GM21619 (cell line): ENCODE measurements around the gene VSTM2B.

Experiments
- ATAC-seq: cut with Tn5 transposase; IDR thresholded peaks from one replicate; pipeline ENCODE4 v1.9.1; 2021; ENCODE audit not compliant: unreplicated experiment

Gene VSTM2B

DNA sequence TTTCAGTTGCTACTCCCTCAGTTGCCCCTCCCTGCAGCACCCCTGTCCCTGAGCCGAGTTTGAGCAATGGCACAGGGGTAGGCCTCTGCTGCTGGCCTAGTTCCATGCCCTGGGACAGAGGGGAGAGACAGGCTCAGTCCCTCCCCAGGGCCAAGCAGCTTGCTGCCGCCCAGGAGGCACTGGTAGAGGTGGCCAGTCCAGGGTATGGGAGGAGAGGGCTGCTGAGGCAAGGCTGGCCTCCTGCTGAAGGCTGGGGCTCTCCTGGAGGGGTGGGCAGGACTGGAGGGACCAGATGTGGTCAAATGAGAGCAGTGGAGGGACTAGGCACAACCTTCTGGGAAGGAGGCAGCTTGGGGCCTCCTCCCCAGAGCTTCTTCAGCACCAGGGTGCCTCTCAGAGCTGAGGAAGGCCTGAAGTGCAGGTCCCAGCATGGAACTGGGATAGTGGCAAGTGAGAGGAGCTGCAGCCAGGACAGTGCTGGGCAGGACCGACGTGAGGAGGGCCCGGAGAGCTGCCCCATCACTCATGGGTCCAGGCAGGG, 29.8 kb upstream of the VSTM2B start:
- no peak for ATAC-seq

DNA sequence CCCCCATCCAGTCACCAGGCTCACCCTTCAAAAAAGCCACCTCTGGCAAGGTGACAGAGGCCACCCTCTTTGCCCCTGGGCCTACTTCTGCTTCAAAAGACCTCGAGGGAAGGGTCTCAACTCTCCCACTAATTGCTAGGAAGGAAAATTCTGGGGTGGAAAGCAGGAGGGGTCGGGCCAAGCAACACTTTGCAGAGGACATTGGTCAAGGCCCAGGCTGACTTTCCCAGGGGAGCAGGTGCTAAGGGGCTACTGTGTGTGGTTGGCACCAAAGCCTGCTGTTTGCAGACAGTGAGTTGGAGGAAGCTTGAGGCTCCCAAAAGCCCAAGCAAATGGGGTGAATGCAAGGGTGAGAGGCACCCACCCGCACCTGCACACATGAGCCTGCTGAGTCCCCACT, 28.6 kb upstream of the VSTM2B start:
- ATAC-seq = no peak

DNA sequence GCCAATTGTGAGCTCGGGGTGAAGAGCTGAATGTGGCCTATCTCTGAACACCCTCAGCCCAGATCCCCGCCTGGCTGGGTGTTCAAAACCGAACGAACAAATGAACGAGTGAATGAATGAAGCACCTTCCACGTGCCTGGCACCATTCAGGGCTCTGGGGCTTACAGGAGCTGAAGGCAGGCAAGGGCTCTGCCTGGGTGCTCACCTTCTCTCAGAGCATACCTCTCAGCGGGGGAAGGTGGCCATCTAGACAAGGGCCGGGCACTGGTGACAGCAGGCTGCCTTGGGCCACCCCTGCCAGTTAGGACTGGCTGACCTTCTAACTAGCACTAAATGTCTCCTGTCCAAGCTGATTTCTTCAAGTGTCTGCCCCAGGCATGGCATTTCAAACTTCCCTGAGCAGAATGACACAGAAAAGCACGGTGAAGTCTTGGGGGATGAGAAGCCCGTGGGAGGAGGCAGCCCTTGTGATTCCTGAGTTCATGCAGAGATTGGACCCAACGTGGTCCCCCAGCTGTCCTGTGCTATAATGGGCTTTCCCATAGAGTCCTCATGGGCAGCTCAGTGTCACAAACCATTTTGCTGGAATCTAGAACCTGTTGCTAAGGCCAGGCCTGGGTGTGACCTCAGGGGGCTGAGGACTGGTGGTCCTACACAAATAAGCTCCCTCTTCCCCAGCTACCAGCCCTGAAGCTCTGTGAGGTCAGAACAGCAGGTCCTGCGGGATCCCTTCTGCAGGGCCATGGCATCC, 27.9 kb upstream of the VSTM2B start:
- no peak for ATAC-seq

DNA sequence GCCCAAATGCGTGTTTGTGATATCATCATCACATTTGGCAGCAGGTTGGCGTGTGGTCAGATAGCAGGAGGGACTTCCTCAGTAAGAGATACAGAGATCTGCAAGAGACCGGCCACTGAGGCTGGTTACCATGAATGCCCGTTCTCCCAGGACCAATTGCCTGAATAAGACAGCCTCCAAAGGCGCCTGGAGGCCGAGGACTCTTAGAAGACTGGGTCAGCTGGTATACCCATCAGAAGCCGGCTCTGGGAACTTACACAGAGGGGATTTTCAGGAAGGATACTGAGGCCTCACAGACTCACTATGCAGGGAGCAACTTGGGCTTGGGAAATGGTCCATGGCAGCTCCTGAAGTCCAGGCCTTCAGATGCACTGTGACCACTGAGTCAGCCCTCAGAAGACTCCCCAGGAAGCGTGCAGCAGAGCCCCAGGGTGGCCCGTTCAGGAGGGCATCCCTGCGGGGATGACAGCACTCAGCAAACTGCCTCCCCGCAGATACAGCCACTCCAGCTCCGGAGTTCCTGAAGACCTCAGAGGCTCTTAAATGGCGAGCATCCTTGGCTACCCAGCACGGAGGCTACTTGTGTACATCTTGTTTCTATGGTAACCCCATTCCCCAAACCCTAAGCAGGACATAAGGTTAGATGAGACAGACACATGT, 26.4 kb upstream of the VSTM2B start:
- no peak for ATAC-seq

DNA sequence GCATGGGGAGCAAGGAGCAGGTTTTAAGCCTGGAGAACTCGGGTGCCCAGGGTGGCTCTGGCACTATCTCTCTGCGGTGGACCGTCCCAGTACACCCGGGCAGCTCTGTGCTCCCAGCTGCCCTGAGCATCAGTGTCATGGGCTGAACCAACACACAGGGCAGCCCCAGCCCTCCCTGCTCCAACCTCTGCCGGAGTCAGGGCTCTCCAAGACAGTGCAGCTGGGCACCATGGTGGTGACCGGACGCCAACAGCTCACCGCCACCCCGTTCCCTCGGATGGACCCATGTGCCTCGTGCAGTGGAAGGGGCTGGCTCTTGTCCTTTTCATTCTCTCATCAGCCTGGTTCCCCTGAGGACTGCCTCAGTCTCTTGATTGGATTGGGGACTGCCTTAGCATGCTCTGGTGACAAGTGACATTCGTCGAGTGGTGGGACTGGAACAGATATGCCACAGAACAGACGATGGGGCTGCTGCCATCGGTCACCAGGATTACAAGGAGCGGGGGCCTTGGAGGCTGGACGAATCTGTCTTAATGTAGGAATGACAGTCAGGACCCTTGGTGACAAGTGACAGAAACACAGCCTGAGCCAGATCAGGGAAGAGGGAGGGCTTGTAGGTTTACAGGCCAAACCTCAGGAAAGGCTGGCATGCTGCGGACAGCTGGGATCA, 25.7 kb upstream of the VSTM2B start:
- no peak for ATAC-seq

DNA sequence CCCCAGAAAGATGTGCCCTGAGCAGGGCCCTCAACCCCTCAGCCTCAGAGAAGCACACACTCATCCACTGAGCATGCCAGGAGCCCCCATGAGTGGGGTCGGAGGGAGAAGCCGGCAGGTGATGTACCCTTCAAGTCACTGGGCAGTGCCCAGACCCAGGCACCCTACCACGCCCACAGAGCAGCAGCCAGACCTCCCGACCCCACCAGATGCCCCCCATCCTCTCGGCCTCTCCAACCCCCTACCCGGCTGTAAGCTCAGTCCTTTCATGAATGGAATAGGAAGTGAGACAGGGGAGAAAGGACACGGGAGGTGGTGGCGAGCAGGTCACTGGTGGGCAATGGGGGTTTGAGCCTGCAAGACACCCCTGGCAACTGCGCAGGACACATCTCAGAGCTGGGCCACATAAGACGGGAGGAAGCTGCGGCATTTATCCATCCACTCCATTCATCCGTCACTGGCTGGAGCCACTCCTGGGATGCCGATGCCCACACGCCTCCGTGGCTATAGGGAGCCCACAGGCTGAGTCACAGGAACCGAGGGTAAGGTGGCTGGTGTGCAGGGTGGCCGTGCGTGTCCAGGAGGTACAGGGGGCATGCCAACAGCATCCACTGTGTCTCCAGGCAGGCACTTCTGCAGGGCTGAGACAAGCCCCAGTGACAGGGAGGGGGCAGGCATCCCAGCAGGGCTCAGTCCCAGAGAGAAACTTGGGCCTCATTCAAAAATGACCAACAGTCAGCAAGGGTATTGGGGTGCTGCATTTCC, 23.8 kb upstream of the VSTM2B start:
- ATAC-seq = no peak

DNA sequence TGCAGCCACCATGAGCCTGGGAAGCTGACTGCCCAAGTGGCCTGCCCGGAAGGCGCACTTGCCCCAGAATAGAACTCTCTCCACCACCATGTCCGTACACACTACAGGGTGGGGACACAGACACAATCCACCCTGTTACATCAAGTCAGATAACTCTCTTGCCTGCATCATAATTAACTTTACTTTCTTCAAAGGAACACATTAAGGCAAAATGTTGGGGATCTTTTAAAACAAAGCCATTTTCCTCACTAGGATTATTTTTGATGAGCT, 23.3 kb upstream of the VSTM2B start:
- no peak for ATAC-seq

DNA sequence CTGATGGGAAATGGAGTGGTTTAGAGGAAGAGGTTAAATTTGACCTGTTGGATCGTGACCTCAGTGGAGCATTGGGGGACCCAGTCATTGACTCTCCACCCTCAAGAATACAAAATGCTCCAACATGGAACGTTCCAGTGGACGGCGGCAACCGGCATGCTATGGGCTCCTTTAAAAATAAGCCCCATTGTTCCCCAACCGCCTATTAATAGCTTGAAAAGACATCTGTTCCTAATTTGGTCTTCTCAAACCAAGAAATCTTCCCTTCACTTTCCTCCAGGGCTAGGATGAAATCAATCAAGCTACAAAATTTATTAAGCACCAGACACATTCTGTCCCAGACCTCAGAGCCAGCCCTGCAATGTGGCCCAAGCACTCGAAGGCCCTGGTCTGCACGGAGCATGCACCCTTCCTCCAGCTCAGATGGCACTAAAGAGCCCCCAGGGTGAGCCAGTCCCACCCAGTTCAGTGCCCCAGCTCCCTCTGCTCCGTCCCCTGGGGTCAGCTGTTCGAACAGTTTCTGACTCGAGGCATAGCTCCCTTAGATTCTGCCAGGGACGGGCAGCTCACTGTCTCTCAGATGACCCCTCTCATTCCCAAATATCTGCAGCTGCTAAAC, 22.5 kb upstream of the VSTM2B start:
- ATAC-seq = no peak

DNA sequence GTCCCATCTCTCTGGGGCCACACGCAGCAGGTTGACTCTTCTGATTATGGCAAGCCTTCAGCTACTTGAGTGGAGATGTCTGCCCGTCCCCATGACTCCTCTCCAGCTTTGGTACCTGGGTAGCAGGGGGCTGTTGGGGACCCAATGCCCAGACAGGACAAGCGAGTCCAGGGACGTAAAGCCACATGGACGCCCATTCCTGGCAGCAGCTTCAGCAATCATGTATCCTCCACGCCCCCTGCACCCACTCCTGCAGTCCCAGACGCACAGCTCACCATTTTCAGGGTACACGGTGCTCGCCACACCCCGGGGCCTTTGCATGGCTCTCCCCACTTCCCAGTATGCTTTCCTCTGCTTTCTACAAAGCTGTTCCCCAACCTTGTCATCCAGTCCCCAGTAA, 22.0 kb upstream of the VSTM2B start:
- no peak for ATAC-seq

DNA sequence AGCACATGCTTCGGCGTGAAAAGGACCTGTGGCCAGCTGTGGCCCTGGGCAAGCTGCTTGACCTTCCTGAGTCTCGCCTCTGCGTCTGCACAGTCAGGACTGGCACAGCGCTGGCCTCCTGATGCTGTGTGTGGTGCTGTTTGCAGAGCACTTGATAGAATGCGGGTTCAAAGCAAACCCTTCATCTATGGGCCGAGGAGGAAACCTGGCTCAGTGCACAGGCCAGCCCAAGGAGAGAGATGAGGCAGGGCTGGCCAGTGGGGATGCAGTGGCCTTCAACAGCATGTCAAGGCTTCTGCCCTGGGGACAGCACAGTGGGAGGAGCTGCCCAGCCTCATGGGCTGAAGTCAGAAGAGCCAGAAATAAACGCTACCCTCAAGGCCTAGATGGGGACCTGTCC, 21.3 kb upstream of the VSTM2B start:
- no peak for ATAC-seq

DNA sequence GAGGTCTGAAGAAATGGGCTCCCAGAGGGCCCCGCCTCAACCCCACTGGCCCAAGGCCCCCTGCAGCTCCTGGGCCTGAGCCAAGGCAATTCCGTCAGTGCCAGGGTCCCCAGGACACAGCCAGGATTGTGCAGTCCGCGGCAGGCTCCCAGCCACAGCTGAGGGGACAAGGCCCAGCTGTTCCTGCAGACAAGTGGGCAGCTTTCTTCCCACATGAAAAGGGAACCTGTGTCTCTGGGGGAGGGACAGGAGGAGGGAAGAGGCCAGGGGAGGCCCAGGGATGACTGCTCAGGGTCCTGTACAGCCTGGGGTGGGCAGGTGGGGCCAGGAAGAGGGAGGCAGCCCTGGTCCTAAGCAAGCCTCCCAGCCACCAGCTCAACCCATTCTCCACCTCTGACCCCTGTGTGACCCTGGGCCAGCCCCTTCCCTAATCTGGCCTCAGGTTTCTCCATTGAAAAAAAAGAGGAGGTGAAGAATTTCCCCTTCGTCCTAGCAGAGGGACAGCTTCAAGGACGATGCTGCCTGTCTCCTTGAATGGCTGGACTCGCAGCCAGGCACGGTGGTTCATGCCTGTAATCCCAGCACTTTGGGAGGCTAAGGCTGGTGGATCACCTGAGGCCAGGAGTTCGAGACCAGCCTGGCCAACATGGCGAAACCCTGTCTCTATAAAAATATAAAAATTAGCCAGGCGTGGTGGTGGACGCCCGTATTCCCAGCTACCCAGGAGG, 20.5 kb upstream of the VSTM2B start:
- ATAC-seq = no peak

DNA sequence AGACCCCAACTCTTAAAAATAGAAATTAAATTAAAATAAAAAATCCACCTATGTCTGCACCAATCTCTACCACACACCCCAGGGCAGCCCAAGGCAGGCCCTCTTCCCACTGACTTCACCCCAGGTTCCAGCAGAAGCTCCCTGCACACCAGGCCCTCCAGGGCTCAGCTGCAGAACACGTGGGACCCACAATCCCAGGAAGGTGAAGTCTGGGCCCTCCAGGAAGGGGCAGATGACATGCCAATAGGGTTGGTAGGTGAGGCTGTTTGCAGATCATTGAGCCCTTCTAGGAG, 19.2 kb upstream of the VSTM2B start:
- ATAC-seq = no peak

DNA sequence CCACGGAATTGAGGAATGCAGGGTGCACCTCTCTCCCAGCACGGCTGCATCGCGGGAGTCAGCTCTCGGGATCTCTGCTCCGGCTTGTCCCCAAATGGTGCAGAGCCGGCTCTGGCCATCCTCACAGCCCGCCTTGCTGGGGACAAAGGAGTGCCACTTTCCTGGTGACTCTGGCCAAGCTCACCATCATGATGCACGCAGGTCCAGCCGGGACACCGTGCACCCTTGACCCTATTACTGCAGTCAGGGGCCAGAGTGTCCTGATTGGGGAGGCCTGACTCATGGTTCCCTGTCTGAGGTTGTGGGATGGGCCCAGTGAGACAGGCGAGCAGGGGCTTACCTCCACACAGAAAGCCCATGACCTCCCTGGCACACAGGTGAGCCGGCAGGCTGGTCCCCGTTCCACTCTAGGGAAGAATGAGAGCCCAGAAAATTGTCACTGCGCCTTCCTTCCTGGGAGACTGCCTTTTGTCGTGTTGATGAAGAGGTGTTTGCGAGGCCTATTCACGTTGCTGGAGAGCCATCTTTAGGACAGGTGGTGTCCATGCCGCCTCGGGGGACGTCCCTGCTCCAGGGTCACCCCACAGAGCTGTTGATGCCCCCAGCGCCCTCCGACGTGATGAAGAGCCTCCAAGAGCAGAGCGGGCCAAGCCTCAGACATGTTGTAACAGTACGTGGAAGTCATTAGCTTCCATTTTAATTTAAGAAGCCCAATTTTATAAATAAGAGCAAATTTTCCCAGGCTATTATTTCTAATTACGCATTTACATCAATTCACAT, 18.5 kb upstream of the VSTM2B start:
- ATAC-seq = no peak

DNA sequence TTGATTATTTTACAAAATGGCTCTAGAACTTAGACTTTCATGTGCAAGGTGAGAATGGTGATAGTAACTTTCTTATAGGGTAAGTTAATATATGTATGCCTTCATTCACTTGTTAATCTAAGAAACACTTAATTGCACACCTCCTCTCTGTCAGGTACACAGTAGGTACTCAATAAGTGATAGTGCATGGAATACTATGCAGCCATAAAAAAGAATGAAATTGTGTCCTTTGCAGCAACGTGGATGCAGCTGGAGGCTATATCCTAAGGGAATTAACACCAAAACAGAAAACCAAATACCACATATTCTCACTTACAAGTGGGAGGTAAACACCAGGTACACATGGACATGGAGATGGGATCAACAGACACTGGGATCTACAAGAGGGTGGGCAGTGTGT, 17.6 kb upstream of the VSTM2B start:
- ATAC-seq = no peak

DNA sequence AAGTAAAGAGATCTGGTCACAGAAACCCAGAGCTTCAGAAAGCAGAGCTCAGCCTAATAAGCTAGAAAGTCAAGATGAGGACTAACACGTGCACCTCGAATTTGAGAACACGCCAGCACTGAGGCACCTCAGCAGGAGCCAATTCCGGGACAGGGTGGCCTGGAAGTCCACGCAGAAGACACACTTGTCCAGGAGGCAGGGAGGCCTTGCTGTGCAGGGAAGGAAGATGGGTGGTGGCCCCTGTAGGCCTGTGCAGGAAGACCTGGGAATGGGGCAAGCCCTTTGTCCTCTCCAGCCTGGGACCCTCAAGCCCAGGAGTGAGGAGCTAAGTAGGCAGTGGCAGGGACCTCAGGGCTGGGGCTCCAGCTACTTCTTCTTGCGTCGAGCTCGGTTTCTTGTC, 16.3 kb upstream of the VSTM2B start:
- no peak for ATAC-seq

DNA sequence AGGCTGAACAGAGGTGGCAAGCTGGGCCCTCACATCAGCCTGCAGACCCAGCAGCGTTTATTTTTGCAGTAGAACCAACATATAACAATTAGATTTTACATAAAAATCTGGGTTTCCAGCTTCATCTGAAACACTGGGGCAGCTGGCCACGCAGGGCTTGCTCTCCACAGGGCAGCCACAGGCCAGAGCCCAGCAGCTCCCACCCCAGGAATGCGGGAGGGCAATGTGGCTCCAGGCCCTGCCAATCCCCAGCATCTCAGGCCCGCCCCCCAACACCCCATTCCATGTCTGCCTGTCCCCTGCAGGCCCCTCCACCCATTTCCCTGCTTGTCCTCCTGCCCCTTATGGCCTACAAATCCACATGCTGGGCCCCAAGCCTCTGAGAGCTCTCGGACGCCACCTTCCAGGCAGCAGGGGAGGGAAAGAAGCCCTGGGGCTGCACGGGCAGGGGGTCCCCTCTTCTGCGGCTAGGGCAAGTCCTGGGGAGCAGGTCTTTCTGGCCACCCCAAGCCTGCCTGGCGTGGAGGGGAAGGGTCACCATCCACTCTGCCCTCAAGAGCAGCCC, 15.0 kb upstream of the VSTM2B start:
- ATAC-seq = no peak

DNA sequence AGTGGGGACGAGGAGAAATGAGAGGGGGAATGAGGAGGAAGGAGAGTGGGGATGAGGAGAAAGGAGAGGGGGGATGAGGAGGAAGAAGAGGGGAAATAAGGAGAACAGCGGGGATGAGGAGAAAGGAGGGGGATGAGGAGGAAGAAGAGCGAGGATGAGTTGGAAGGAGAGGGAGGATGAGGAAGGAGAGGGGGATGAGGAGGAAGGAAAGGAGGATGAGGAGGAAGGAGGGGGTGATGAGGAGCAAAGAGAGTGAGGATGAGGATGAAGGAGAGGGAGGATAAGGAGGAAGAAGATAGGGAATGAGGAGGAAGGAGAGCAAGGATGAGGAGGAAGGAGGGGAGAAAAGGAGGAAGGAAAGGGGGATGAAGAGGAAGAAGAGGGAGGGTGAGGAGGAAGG, 14.0 kb upstream of the VSTM2B start:
- ATAC-seq = no peak

DNA sequence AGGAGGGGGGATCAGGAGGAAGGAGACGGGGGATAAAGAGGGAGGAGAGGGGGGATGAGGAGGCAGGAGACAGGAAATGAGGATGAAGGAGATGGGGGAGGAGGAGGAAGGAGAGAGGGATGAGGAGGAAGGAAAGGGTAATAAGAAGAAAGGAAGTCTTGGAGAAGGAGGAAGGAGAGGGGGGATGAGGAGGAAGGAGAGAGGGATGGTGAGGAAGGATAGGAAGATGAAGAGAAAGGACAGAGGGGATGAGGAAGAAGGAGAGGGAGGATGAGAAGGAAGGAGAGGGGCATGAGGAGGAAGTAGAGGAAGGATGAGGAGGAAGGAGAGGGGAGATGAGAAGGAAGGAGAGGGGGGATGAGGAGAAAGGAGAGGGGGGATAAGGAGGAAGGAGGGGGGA, 13.0 kb upstream of the VSTM2B start:
- no peak for ATAC-seq

DNA sequence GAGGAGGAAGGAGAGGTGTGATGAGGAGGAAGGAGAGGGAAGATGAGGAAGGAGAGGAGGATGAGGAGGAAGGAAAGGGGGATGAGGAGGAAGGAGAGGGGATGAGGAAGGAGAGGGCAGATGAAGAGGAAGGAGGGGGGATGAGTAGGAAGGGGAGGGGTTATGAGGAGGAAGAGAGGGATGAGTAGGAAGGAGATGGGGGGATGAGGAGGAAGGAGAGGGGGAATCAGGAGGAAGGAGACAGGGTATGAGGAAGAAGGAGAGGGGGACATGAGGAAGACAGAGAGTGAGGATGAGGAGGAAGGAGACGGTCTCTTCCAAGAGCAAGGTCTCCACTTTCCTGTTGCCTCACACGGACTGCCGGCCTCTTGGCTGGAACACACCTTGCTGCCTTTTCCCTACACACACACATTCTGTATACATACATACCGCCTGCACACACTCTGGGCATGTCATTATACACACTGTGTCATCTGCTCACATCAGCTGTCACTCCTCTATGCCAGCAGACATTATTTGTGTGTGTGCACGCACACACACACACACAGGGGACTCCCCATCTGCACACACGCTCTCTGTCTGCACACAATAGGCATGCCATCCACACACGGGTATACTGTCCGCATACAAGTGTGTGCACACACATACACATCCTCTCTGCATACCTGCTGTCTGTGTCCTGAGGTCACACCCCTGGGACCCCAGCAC, 11.1 kb upstream of the VSTM2B start:
- ATAC-seq = no peak
